Endothelial cell of umbilical vein (primary cell): ENCODE results near the gene RAB24. TPM values are rescaled to one million over a fixed set of nuclear protein-coding genes. Genes with fewer than 3 reads are reported as not detected.

Experiments used
- BruUV-seq: library from RNA; stranded (reverse); fragments of 400-500 nt; replicated peaks from 2 replicates; lab custom pipeline; 2021; lab: Mats Ljungman, UMichigan
- CTCF ChIA-PET: fragments of 300-600, 350-600 bp; sonication (Branson Sonifier 250); formaldehyde crosslinking; loops from one replicate; lab custom pipeline; 2021; ENCODE audit warnings: antibody characterized with exemption, inconsistent platforms; lab: Charles Lee
- POLR2A ChIA-PET: fragments of 300-600, 350-600 bp; sonication (Branson Sonifier 250); formaldehyde crosslinking; loops from one replicate; lab custom pipeline; 2021; ENCODE audit warnings: antibody characterized with exemption, inconsistent platforms; lab: Charles Lee
- DNase-seq: peaks from one replicate; pipeline ENCODE4 v3.0.0-alpha.2; 2011; ENCODE audit warnings: low read depth, low spot score
- FAIRE-seq: peaks from 2 replicates; lab custom pipeline; 2011; peaks lifted over from hg19 to GRCh38; lab: Jason Lieb, UNC
- H2AFZ ChIP-seq: 2 replicates; pipeline ENCODE4 v1.6.0; 2012; ENCODE audit warnings: low read depth, low read length, control low read depth, inconsistent platforms
- H3K27ac ChIP-seq: 2 replicates; pipeline ENCODE4 v1.5.1; 2011; ENCODE audit warnings: low read depth, mild to moderate bottlenecking, control low read depth, low read length, moderate library complexity; ENCODE audit not compliant: insufficient read depth
- H3K27me3 ChIP-seq, 2 experiments: 2 replicates each; pipeline versions ENCODE4 v1.6.0 to v1.6.1; 2011; ENCODE audit warnings: low read length in 2 of 2, mixed read lengths in 1 of 2; ENCODE audit not compliant: control insufficient read depth in 2 of 2, insufficient read depth in 2 of 2
- H3K36me3 ChIP-seq, 2 experiments: 2 replicates in 1 of 2; 3 replicates in 1 of 2; pipeline ENCODE4 v1.5.1; 2011; ENCODE audit warnings: low read length in 2 of 2, mild to moderate bottlenecking in 1 of 2, moderate library complexity in 1 of 2; ENCODE audit not compliant: control insufficient read depth in 2 of 2, insufficient read depth in 2 of 2; ENCODE audit errors: extremely low read depth in 1 of 2
- H3K4me1 ChIP-seq: 3 replicates; pipeline ENCODE4 v1.5.1; 2011; ENCODE audit warnings: mild to moderate bottlenecking, low read length; ENCODE audit not compliant: control insufficient read depth, insufficient read depth; ENCODE audit errors: extremely low read depth
- H3K4me2 ChIP-seq: 2 replicates; pipeline ENCODE4 v1.6.1; 2011; ENCODE audit warnings: low read length, control low read depth, mixed read lengths; ENCODE audit not compliant: insufficient read depth
- H3K4me3 ChIP-seq, 3 experiments: fragments of 200-600 bp in 1 of 3; sonication (generic), shearing (Covaris generic) in 1 of 3; replicated peaks in 1 of 3; 2 replicates each; pipeline ENCODE4 v1.5.1; 2011 to 2016; ENCODE audit warnings: control low read depth in 3 of 3, low read length in 3 of 3, mild to moderate bottlenecking in 2 of 3, inconsistent platforms in 1 of 3, low read depth in 1 of 3, moderate library complexity in 1 of 3; ENCODE audit not compliant: insufficient read depth in 1 of 3
- H3K79me2 ChIP-seq: 2 replicates; pipeline ENCODE4 v1.6.0; 2012; ENCODE audit warnings: low read length, inconsistent platforms; ENCODE audit not compliant: control insufficient read depth, insufficient read depth
- H3K9ac ChIP-seq: replicated peaks from 2 replicates; pipeline ENCODE3; 2011; ENCODE audit warnings: low read length, control low read depth; ENCODE audit not compliant: insufficient read depth; ENCODE audit errors: extremely low read depth
- H3K9me1 ChIP-seq: replicated peaks from 3 replicates; pipeline ENCODE4 v1.6.0; 2011; ENCODE audit warnings: mild to moderate bottlenecking, low read length; ENCODE audit not compliant: control insufficient read depth, insufficient read depth; ENCODE audit errors: extremely low read depth
- H3K9me3 ChIP-seq: replicated peaks from 2 replicates; pipeline ENCODE4 v1.5.1; 2012; ENCODE audit warnings: low read length, inconsistent platforms; ENCODE audit not compliant: control insufficient read depth, insufficient read depth
- H4K20me1 ChIP-seq: replicated peaks from 2 replicates; pipeline ENCODE3; 2011; ENCODE audit warnings: mild to moderate bottlenecking, low read length; ENCODE audit not compliant: control insufficient read depth, insufficient read depth; ENCODE audit errors: extremely low read depth
- EZH2 ChIP-seq: IDR thresholded peaks from 2 replicates; pipeline ENCODE4 v1.6.1; 2012; ENCODE audit warnings: borderline replicate concordance, low read depth, mild to moderate bottlenecking, moderate library complexity, low read length, inconsistent platforms; ENCODE audit not compliant: severe bottlenecking
- FOS ChIP-seq: IDR thresholded peaks from 2 replicates; pipeline ENCODE4 v1.6.1; 2011; ENCODE audit warnings: mild to moderate bottlenecking, low read length, moderate library complexity, borderline replicate concordance; ENCODE audit not compliant: insufficient read depth
- GATA2 ChIP-seq: IDR thresholded peaks from 2 replicates; pipeline ENCODE4 v1.7.0; 2011; ENCODE audit warnings: low read depth, mild to moderate bottlenecking, moderate library complexity, mixed read lengths, low read length; ENCODE audit not compliant: insufficient read length, insufficient read depth
- JUN ChIP-seq: IDR thresholded peaks from 2 replicates; pipeline ENCODE4 v1.6.1; 2011; ENCODE audit warnings: borderline replicate concordance, low read depth; ENCODE audit not compliant: insufficient read length, insufficient read depth
- MYC ChIP-seq: IDR thresholded peaks from one replicate; pipeline ENCODE4 v1.6.1; 2011; ENCODE audit warnings: mild to moderate bottlenecking, low read depth, low read length
- POLR2A ChIP-seq: IDR thresholded peaks from 2 replicates; pipeline ENCODE4 v1.6.1; 2012; ENCODE audit warnings: low read depth, mild to moderate bottlenecking, control low read depth, low read length
- POLR2AphosphoS5 ChIP-seq: IDR thresholded peaks from 2 replicates; pipeline ENCODE4 v1.6.1; 2012; ENCODE audit warnings: low read depth, mild to moderate bottlenecking, control low read depth, low read length, moderate library complexity; ENCODE audit not compliant: insufficient read depth
- dilution Hi-C: fragments of 300-500 bp; cut with MboI; formaldehyde crosslinking; loops from one replicate; pipeline ENCODE4 v1.15.0; 2019; ENCODE audit warnings: low sequenced_read_pairs; ENCODE audit not compliant: extremely low pct_ligation_motif_present
- intact Hi-C: fragments of 100-400 bp; cut with micrococcal nuclease; formaldehyde crosslinking; loops from one replicate; pipeline ENCODE4 v1.10.0; 2022
- polyA plus RNA-seq, 4 experiments: library from polyadenylated mRNA; depleted of rRNA in 3 of 4; stranded (reverse) in 3 of 4; unstranded in 1 of 4; fragments of >200 nt; gene quantifications; 2 replicates each; pipeline versions ENCODE4 v1.2.1 to v1.2.3, GENCODE V29; 2011 to 2012; ENCODE audit warnings: missing spikeins in 1 of 4
- total RNA-seq: library from RNA; stranded (reverse); gene quantifications from 2 replicates; pipeline ENCODE4 v1.2.3, GENCODE V29; 2021
- TF ChIP-seq, protein P1 (sequence below), 2 donors: IDR thresholded peaks; 1 replicate in 1 of 2; 2 replicates in 1 of 2; pipeline ENCODE4 v1.5.1; 2011; ENCODE audit warnings: low read length in 2 of 2, mild to moderate bottlenecking in 2 of 2, moderate library complexity in 2 of 2, control low read depth in 1 of 2, inconsistent platforms in 1 of 2, low read depth in 1 of 2; ENCODE audit not compliant: insufficient read depth in 1 of 2; ENCODE audit errors: extremely low read depth in 1 of 2
- TF ChIP-seq, protein P2 (sequence below): IDR thresholded peaks from 2 replicates; pipeline ENCODE4 v1.6.1; 2011; ENCODE audit not compliant: insufficient read depth, insufficient read length

RAB24 gene
- total and polyA plus RNA-seq, 2 donors (not counting 3 experiments of a cell fraction or from before 2014, with no cell fraction given) = 20.7 to 44.0 TPM

DNA sequence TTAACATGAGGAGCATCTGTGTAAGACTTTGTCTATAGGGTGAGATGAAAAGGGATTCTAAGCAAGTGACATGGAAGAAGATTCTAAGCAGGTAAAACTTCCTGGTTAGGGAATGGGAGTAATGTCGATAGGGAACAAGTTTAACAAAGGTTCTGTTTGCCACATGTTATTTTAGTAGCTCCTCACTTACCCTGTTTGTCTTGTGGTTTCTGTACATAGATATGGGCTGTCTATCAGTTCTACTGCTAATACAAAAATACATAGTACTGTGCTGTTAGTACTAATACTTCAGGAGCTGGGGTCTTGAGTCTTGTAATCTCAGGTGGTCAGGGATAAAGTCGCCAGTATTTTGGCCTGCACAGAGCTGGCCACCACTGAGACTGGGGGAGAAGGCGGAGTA, 32.9 kb downstream of the RAB24 start:
- dilution Hi-C loops = no loop called here

More for the DNA sequence above, 32.9 kb downstream of the RAB24 start:
- TF ChIP-seq POLR2AphosphoS5 (no peak), FOS (no peak), MYC (no peak), POLR2A (no peak), EZH2 (no peak), JUN (no peak), GATA2 (no peak)
- TF ChIP-seq, protein P1, sequence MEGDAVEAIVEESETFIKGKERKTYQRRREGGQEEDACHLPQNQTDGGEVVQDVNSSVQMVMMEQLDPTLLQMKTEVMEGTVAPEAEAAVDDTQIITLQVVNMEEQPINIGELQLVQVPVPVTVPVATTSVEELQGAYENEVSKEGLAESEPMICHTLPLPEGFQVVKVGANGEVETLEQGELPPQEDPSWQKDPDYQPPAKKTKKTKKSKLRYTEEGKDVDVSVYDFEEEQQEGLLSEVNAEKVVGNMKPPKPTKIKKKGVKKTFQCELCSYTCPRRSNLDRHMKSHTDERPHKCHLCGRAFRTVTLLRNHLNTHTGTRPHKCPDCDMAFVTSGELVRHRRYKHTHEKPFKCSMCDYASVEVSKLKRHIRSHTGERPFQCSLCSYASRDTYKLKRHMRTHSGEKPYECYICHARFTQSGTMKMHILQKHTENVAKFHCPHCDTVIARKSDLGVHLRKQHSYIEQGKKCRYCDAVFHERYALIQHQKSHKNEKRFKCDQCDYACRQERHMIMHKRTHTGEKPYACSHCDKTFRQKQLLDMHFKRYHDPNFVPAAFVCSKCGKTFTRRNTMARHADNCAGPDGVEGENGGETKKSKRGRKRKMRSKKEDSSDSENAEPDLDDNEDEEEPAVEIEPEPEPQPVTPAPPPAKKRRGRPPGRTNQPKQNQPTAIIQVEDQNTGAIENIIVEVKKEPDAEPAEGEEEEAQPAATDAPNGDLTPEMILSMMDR (IDR thresholded peaks at IDR 0.05; ENCODE audit: extremely low read depth in 1 of 2, insufficient read depth in 1 of 2, low read depth in 1 of 2, low read length in 2 of 2) = no peak
- TF ChIP-seq, protein P2, sequence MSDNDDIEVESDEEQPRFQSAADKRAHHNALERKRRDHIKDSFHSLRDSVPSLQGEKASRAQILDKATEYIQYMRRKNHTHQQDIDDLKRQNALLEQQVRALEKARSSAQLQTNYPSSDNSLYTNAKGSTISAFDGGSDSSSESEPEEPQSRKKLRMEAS = no peak
- Histone ChIP-seq H3K4me3 (no peak overlapping the region), H3K27me3 (no peaks in the 10 kb centered on the region), H3K27ac (no peak overlapping the region), H4K20me1 (no peaks in the 10 kb centered on the region), H3K4me1 (no peaks in the 10 kb centered on the region), H3K9me1 (no peaks in the 10 kb centered on the region), H3K9ac (no peak overlapping the region), H3K79me2 (no peaks in the 10 kb centered on the region), H3K9me3 (no peaks in the 10 kb centered on the region), H2AFZ (no peak overlapping the region), H3K36me3 (peaks cover 18 to 23% of the 10 kb centered on the region in 2 experiments), H3K4me2 (no peak overlapping the region)
- DNase-seq (no peak), FAIRE-seq (no peak)
- ChIA-PET CTCF (interaction anchor here (1.0 to 1.3 kb wide), 3 partner anchors 17 to 159 kb away, joined by 3 to 4 read pairs (median 3); no protein-coding TSS in a partner anchor), POLR2A (interaction anchor here (0.5 to 0.6 kb wide), 2 partner anchors 9 to 184 kb away, joined by 3 to 4 read pairs; partner anchors contain the start of gene FGFR4)
- intact Hi-C loops = no loop called here
- no TSS peak for BruUV-seq
